GM12891 (cell line): ENCODE data around the gene LTC4S.

Experiments used
- DNase-seq: peaks from one replicate; pipeline ENCODE4 v3.0.0; 2011; ENCODE audit warnings: low spot score; ENCODE audit not compliant: insufficient read length
- FAIRE-seq: peaks from 2 replicates; lab custom pipeline; 2011; peaks lifted over from hg19 to GRCh38; lab: Jason Lieb, UNC
- PAX5 ChIP-seq: IDR thresholded peaks from 2 replicates; pipeline ENCODE4 v1.6.1; 2011; ENCODE audit warnings: low read length, moderate library complexity, mild to moderate bottlenecking; ENCODE audit not compliant: insufficient read depth, severe bottlenecking
- POLR2A ChIP-seq: IDR thresholded peaks from 2 replicates; pipeline ENCODE4 v1.6.1; 2011; ENCODE audit warnings: low read depth, low read length, control low read depth
- POLR2AphosphoS5 ChIP-seq: IDR thresholded peaks from 2 replicates; pipeline ENCODE4 v1.6.1; 2011; ENCODE audit warnings: low read depth, low read length, control low read depth
- POU2F2 ChIP-seq: IDR thresholded peaks from 2 replicates; pipeline ENCODE4 v1.6.1; 2011; ENCODE audit warnings: low read depth, mild to moderate bottlenecking, control low read depth, low read length, moderate library complexity
- SPI1 ChIP-seq: IDR thresholded peaks from 2 replicates; pipeline ENCODE4 v1.6.1; 2011; ENCODE audit warnings: low read depth, low read length, control low read depth
- TAF1 ChIP-seq: IDR thresholded peaks from 2 replicates; pipeline ENCODE4 v1.6.1; 2011; ENCODE audit warnings: low read depth, low read length, control low read depth

Gene LTC4S

GRCh38 chr5:179795049-179795862 is 1.5 kb downstream of the LTC4S start:
- TF ChIP-seq POU2F2 (no peak), POLR2A (no peak), TAF1 (no peak), PAX5 (no peak), POLR2AphosphoS5 (no peak), SPI1 (no peak)
- FAIRE-seq = no peak
- DNase-seq = no peak

- FAIRE-seq (peak; percentile 98), DNase-seq (peak; percentile 78)
Observed at GRCh38 chr5:179795863-179796833, 2.4 kb downstream of the LTC4S start.

GRCh38 chr5:179796877-179797608 is 3.3 kb downstream of the LTC4S start:
- DNase-seq = no peak
- peak; percentile 41 for FAIRE-seq
- no peak for TF ChIP-seq POU2F2
- TF ChIP-seq SPI1 = no peak
- no peak for TF ChIP-seq POLR2AphosphoS5
- TF ChIP-seq POLR2A = no peak
- no peak for TF ChIP-seq PAX5
- TF ChIP-seq TAF1 = no peak

More at GRCh38 chr5:179795863-179796833, 2.4 kb downstream of the LTC4S start:
- TF ChIP-seq POU2F2 = peak; percentile 56; the same call in 1 of the 2 replicates
- TF ChIP-seq TAF1 = no peak
- TF ChIP-seq SPI1 = peak; percentile 76
- no peak for TF ChIP-seq PAX5
- peak; percentile 69 for TF ChIP-seq POLR2AphosphoS5
- TF ChIP-seq POLR2A = peak; percentile 63

GRCh38 chr5:179797741-179798140 is 4.0 kb downstream of the LTC4S start:
- no peak for TF ChIP-seq POU2F2
- no peak for TF ChIP-seq SPI1
- TF ChIP-seq PAX5 = no peak
- DNase-seq (no peak), FAIRE-seq (no peak)

GRCh38 chr5:179798144-179798770 is 4.5 kb downstream of the LTC4S start:
- DNase-seq (no peak), FAIRE-seq (no peak)
- TF ChIP-seq TAF1 (no peak), SPI1 (no peak), POLR2AphosphoS5 (no peak), POU2F2 (no peak), PAX5 (no peak), POLR2A (no peak)

GRCh38 chr5:179798771-179799643 is 5.2 kb downstream of the LTC4S start:
- FAIRE-seq = no peak
- TF ChIP-seq POLR2AphosphoS5 (no peak), SPI1 (no peak), POU2F2 (no peak), POLR2A (no peak), TAF1 (no peak), PAX5 (no peak)
- DNase-seq = no peak

GRCh38 chr5:179799644-179799973 is 5.8 kb downstream of the LTC4S start:
- FAIRE-seq = no peak
- no peak for TF ChIP-seq POU2F2
- TF ChIP-seq TAF1 = no peak
- no peak for TF ChIP-seq POLR2A
- no peak for TF ChIP-seq POLR2AphosphoS5
- no peak for TF ChIP-seq SPI1
- TF ChIP-seq PAX5 = no peak
- DNase-seq = no peak

- DNase-seq (no peak), FAIRE-seq (no peak)
- TF ChIP-seq PAX5 (no peak), POU2F2 (no peak), POLR2AphosphoS5 (no peak), SPI1 (no peak), TAF1 (no peak)
Observed at GRCh38 chr5:179800071-179800695, 6.4 kb downstream of the LTC4S start.
